ENCODE results near the gene PRMT2.

GRCh38 chr21:46613391-46613790 lies 22.1 kb upstream of the PRMT2 start:
- no peak for TF ChIP-seq CTCF (IDR thresholded peaks at IDR 0.05)
- no peak for TF ChIP-seq POLR2AphosphoS5 (IDR thresholded peaks at IDR 0.05)

Data from prostate gland (tissue), 2 donors.